ENCODE results near the gene LCLAT1. TPM values are rescaled to one million over a fixed set of nuclear protein-coding genes. Genes with fewer than 3 reads are reported as not detected.

The LCLAT1 gene
- total RNA-seq, 2 donors from 2014 or later: 30.2 to 34.2 TPM

GRCh38 chr2:30450025-30450424 is 3.0 kb downstream of the LCLAT1 start:
- DNase-seq: no peak
- TF ChIP-seq CTCF (conservative IDR thresholded peaks at IDR 0.05): no peak
- WGBS, 2 experiments (ENCODE audit: insufficient coverage in 1 of 2, insufficient read length in 1 of 2): 94% methylated on average over 1 of the region's 1 CpG; no CpG with 5 or more reads in 1 of the 2 experiments
- no peaks in the 10 kb centered on the region for H3K9me3 Mint-ChIP-seq
- no peaks in the 10 kb centered on the region for H3K27me3 ChIP-seq (ENCODE audit: control insufficient read depth, insufficient read depth, low read length, poor library complexity, severe bottlenecking)
- H3K4me1 Mint-ChIP-seq: peaks cover 21% of the 10 kb centered on the region
- no peak overlapping the region for H3K4me3 ChIP-seq (ENCODE audit: low read length)
- no peak overlapping the region for H3K9ac ChIP-seq (ENCODE audit: extremely low read depth, low read length, poor library complexity, severe bottlenecking)
- no peaks in the 10 kb centered on the region for H3K36me3 ChIP-seq (ENCODE audit: control insufficient read depth, insufficient read depth, low read length)
- H3K27me3 Mint-ChIP-seq (ENCODE audit: insufficient read depth): peaks cover 7% of the 10 kb centered on the region
- H3K4me3 Mint-ChIP-seq: no peak overlapping the region
- no peaks in the 10 kb centered on the region for H3K9me3 ChIP-seq (ENCODE audit: control insufficient read depth, low read length)
- H3K36me3 Mint-ChIP-seq (ENCODE audit: low read depth): no peaks in the 10 kb centered on the region
- no peak overlapping the region for H3K27ac Mint-ChIP-seq
- no peaks in the 10 kb centered on the region for H3K4me1 ChIP-seq (ENCODE audit: control insufficient read depth, insufficient read depth, low read length)
- no peak overlapping the region for H3K27ac ChIP-seq (ENCODE audit: low read depth, low read length)

- H3K9ac ChIP-seq (ENCODE audit: extremely low read depth, low read length, poor library complexity, severe bottlenecking): no peak overlapping the region
- no peak for TF ChIP-seq CTCF (conservative IDR thresholded peaks at IDR 0.05)
- H3K36me3 Mint-ChIP-seq (ENCODE audit: low read depth): no peaks in the 10 kb centered on the region
- no peaks in the 10 kb centered on the region for H3K27me3 ChIP-seq (ENCODE audit: control insufficient read depth, insufficient read depth, low read length, poor library complexity, severe bottlenecking)
- H3K9me3 ChIP-seq (ENCODE audit: control insufficient read depth, low read length): no peaks in the 10 kb centered on the region
- no peak overlapping the region for H3K27ac Mint-ChIP-seq
- H3K4me3 Mint-ChIP-seq: no peak overlapping the region
- H3K4me1 ChIP-seq (ENCODE audit: control insufficient read depth, insufficient read depth, low read length): peaks cover 3% of the 10 kb centered on the region
- peaks cover 46% of the 10 kb centered on the region for H3K4me1 Mint-ChIP-seq
- no peak overlapping the region for H3K4me3 ChIP-seq (ENCODE audit: low read length)
- H3K9me3 Mint-ChIP-seq: no peaks in the 10 kb centered on the region
- WGBS, 2 experiments (ENCODE audit: insufficient coverage in 1 of 2, insufficient read length in 1 of 2): 92 to 96% methylated on average over 4 to 5 of the region's 5 CpGs
- no peaks in the 10 kb centered on the region for H3K36me3 ChIP-seq (ENCODE audit: control insufficient read depth, insufficient read depth, low read length)
- H3K27me3 Mint-ChIP-seq (ENCODE audit: insufficient read depth): no peaks in the 10 kb centered on the region
- no peak overlapping the region for H3K27ac ChIP-seq (ENCODE audit: low read depth, low read length)
- DNase-seq: no peak
Observed at GRCh38 chr2:30453498-30453897, 6.5 kb downstream of the LCLAT1 start.

GRCh38 chr2:30454571-30454970 is 7.5 kb downstream of the LCLAT1 start:
- H3K9ac ChIP-seq (ENCODE audit: extremely low read depth, low read length, poor library complexity, severe bottlenecking): no peak overlapping the region
- H3K36me3 Mint-ChIP-seq (ENCODE audit: low read depth): no peaks in the 10 kb centered on the region
- H3K4me3 ChIP-seq (ENCODE audit: low read length): no peak overlapping the region
- H3K27me3 ChIP-seq (ENCODE audit: control insufficient read depth, insufficient read depth, low read length, poor library complexity, severe bottlenecking): no peaks in the 10 kb centered on the region
- H3K27ac ChIP-seq (ENCODE audit: low read depth, low read length): no peak overlapping the region
- H3K4me3 Mint-ChIP-seq: no peak overlapping the region
- peaks cover 1% of the 10 kb centered on the region for H3K36me3 ChIP-seq (ENCODE audit: control insufficient read depth, insufficient read depth, low read length)
- no peaks in the 10 kb centered on the region for H3K27me3 Mint-ChIP-seq (ENCODE audit: insufficient read depth)
- no peaks in the 10 kb centered on the region for H3K9me3 Mint-ChIP-seq
- 73 to 91% methylated on average over 3 to 6 of the region's 6 CpGs for WGBS, 2 experiments (ENCODE audit: insufficient coverage in 1 of 2, insufficient read length in 1 of 2)
- H3K27ac Mint-ChIP-seq: no peak overlapping the region
- peaks cover 3% of the 10 kb centered on the region for H3K4me1 ChIP-seq (ENCODE audit: control insufficient read depth, insufficient read depth, low read length)
- no peak for DNase-seq
- no peak for TF ChIP-seq CTCF (conservative IDR thresholded peaks at IDR 0.05)
- peaks cover 48% of the 10 kb centered on the region for H3K4me1 Mint-ChIP-seq
- no peaks in the 10 kb centered on the region for H3K9me3 ChIP-seq (ENCODE audit: control insufficient read depth, low read length)

All from endodermal cell (in vitro differentiated cells).